NB4 (cell line): ENCODE measurements around the gene TMTC2.

Experiments
- MAX ChIP-seq: IDR thresholded peaks from 2 replicates; pipeline ENCODE4 v1.6.1; 2011; ENCODE audit warnings: low read depth, low read length
- MYC ChIP-seq: IDR thresholded peaks from 2 replicates; pipeline ENCODE4 v1.6.1; 2011; ENCODE audit warnings: low read depth, low read length
- POLR2A ChIP-seq: IDR thresholded peaks from 2 replicates; pipeline ENCODE4 v1.6.1; 2011; ENCODE audit warnings: mild to moderate bottlenecking; ENCODE audit not compliant: insufficient read length; ENCODE audit errors: extremely low read depth
- TF ChIP-seq, protein P1 (sequence below): IDR thresholded peaks from one replicate; pipeline ENCODE4 v1.5.1; 2012; ENCODE audit warnings: low read depth, low read length

- TF ChIP-seq, protein P1, sequence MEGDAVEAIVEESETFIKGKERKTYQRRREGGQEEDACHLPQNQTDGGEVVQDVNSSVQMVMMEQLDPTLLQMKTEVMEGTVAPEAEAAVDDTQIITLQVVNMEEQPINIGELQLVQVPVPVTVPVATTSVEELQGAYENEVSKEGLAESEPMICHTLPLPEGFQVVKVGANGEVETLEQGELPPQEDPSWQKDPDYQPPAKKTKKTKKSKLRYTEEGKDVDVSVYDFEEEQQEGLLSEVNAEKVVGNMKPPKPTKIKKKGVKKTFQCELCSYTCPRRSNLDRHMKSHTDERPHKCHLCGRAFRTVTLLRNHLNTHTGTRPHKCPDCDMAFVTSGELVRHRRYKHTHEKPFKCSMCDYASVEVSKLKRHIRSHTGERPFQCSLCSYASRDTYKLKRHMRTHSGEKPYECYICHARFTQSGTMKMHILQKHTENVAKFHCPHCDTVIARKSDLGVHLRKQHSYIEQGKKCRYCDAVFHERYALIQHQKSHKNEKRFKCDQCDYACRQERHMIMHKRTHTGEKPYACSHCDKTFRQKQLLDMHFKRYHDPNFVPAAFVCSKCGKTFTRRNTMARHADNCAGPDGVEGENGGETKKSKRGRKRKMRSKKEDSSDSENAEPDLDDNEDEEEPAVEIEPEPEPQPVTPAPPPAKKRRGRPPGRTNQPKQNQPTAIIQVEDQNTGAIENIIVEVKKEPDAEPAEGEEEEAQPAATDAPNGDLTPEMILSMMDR: no peak
- TF ChIP-seq POLR2A (no peak), MYC (no peak), MAX (no peak)
Observed at GRCh38 chr12:83143950-83144349, 457.2 kb downstream of the TMTC2 start.
